DOHH2 (cell line): ENCODE data around the gene MPPE1.

Source experiments
- EZH2phosphoT487 ChIP-seq: fragments of 200-600 bp; sonication (generic); IDR thresholded peaks from 2 replicates; pipeline ENCODE4 v1.6.1; 2017; ENCODE audit warnings: borderline replicate concordance, mild to moderate bottlenecking, antibody characterized with exemption, low read length, moderate library complexity, mixed read lengths
- TF ChIP-seq, protein P1 (sequence below): fragments of 200-600 bp; sonication (generic); IDR thresholded peaks from one replicate; pipeline ENCODE4 v1.5.1; 2014; ENCODE audit warnings: antibody characterized with exemption, mild to moderate bottlenecking, low read depth, low read length; ENCODE audit not compliant: poor library complexity, severe bottlenecking

DNA sequence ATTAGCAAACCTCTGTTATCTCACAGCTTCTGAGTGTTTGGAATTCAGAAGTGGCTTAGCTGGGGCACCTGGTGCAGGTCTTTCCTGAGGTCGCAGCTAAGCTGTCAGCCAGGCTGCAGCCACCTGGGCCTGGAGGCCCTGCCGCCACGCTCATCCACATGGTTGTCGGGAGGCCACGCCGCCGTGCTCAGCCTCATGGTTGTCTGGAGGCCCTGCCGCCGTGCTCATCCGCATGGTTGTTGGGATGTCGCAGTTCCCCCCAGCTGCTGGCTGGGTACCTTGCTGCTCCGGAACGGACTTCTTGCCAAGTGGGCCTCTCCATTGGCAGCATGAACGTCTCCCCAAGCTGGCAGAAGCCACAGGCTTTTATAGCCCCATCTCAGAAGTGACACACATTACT is 24.3 kb upstream of the MPPE1 start:
- TF ChIP-seq, protein P1, sequence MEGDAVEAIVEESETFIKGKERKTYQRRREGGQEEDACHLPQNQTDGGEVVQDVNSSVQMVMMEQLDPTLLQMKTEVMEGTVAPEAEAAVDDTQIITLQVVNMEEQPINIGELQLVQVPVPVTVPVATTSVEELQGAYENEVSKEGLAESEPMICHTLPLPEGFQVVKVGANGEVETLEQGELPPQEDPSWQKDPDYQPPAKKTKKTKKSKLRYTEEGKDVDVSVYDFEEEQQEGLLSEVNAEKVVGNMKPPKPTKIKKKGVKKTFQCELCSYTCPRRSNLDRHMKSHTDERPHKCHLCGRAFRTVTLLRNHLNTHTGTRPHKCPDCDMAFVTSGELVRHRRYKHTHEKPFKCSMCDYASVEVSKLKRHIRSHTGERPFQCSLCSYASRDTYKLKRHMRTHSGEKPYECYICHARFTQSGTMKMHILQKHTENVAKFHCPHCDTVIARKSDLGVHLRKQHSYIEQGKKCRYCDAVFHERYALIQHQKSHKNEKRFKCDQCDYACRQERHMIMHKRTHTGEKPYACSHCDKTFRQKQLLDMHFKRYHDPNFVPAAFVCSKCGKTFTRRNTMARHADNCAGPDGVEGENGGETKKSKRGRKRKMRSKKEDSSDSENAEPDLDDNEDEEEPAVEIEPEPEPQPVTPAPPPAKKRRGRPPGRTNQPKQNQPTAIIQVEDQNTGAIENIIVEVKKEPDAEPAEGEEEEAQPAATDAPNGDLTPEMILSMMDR = no peak
- TF ChIP-seq EZH2phosphoT487 = no peak
